ENCODE measurements around the gene USP1.

GRCh38 chr1:62436039-62436465 is 797 bp upstream of the USP1 start:
- TF ChIP-seq CTCF (IDR thresholded peaks at IDR 0.05): no peak
- peak; percentile 85 to 86 for TF ChIP-seq POLR2A (IDR thresholded peaks at IDR 0.05)
